Breast epithelium (tissue), 4 donors: ENCODE results near the gene NECAB3. TPM values are rescaled to one million over a fixed set of nuclear protein-coding genes. Genes with fewer than 3 reads are reported as not detected.

Experiments used
- DNase-seq, 2 donors: peaks; one replicate each; pipeline ENCODE4 v3.0.0-alpha.2; 2019; ENCODE audit warnings: low spot score in 2 of 2
- H3K27ac ChIP-seq, 2 donors: fragments of 200-600 bp; sonication (generic) in 1 of 2; one replicate each; pipeline ENCODE4 v1.5.1; 2016 to 2019; ENCODE audit warnings: mild to moderate bottlenecking in 1 of 2
- H3K27me3 ChIP-seq, 2 donors: fragments of 200-600 bp; sonication (generic) in 1 of 2; one replicate each; pipeline versions ENCODE4 v1.5.1 to v1.6.0; 2017 to 2019; ENCODE audit warnings: control low read depth in 1 of 2, mild to moderate bottlenecking in 1 of 2
- H3K36me3 ChIP-seq: fragments of 200-600 bp; one replicate; pipeline ENCODE4 v1.5.1; 2019
- H3K4me1 ChIP-seq, 2 donors: fragments of 200-600 bp; sonication (generic); one replicate each; pipeline ENCODE4 v1.5.1; 2016 to 2019; ENCODE audit warnings: control low read depth in 1 of 2
- H3K4me3 ChIP-seq, 3 donors: fragments of 200-600 bp; sonication (generic); 1 replicate in 2 of 3; 2 replicates in 1 of 3; pipeline ENCODE4 v1.5.1; 2016 to 2019; ENCODE audit warnings: mild to moderate bottlenecking in 3 of 3, moderate library complexity in 2 of 3
- H3K9me3 ChIP-seq, 2 donors: fragments of 200-600 bp; sonication (generic) in 1 of 2; one replicate each; pipeline ENCODE4 v1.5.1; 2016 to 2019; ENCODE audit warnings: control low read depth in 1 of 2
- CTCF ChIP-seq, 3 donors: fragments of 450-650 bp; IDR thresholded peaks; one replicate each; pipeline ENCODE4 v1.5.1; 2016 to 2017; ENCODE audit warnings: antibody characterized with exemption in 3 of 3, mild to moderate bottlenecking in 3 of 3, moderate library complexity in 3 of 3
- POLR2A ChIP-seq: fragments of 450-650 bp; IDR thresholded peaks from one replicate; pipeline ENCODE4 v1.6.1; 2016; ENCODE audit warnings: antibody characterized with exemption, mild to moderate bottlenecking, moderate library complexity
- POLR2AphosphoS5 ChIP-seq, 3 donors: sonication (generic); formaldehyde crosslinking; IDR thresholded peaks; one replicate each; pipeline ENCODE4 v1.6.1; 2017; ENCODE audit warnings: antibody characterized with exemption in 3 of 3
- intact Hi-C: fragments of 100-400 bp; cut with DNase I; formaldehyde crosslinking; loops from one replicate; pipeline ENCODE4 v1.15.1; 2023; ENCODE audit warnings: low total_unique reads
- total RNA-seq, 3 donors: library from RNA; depleted of rRNA; stranded (reverse); fragments of >200 nt; gene quantifications; one replicate each; pipeline ENCODE4 v1.1.0, GENCODE V29; 2016

The NECAB3 gene
- total RNA-seq, 3 donors from 2014 or later = 23.4 to 37.3 (median 28.5) TPM

GRCh38 chr20:33676121-33676520, 1.9 kb upstream of the NECAB3 start:
- Histone ChIP-seq H3K27me3 (no peaks in the 10 kb centered on the region), H3K36me3 (no peaks in the 10 kb centered on the region), H3K9me3 (no peaks in the 10 kb centered on the region), H3K27ac (peak overlapping the region; percentile 84 to 93), H3K4me1 (peaks cover 0 to 4% of the 10 kb centered on the region in 2 donors), H3K4me3 (no peak overlapping the region)
- DNase-seq = no peak
- intact Hi-C loops = no loop called here
- TF ChIP-seq POLR2AphosphoS5 (IDR thresholded peaks at IDR 0.05) (no peak), POLR2A (no peak), CTCF (IDR thresholded peaks at IDR 0.05) (no peak)

GRCh38 chr20:33675136-33675959, 1.1 kb upstream of the NECAB3 start:
- no peak for TF ChIP-seq CTCF (IDR thresholded peaks at IDR 0.05)
- no peak for TF ChIP-seq POLR2A
- peak in 1 of 3 donors; percentile 34 for TF ChIP-seq POLR2AphosphoS5 (IDR thresholded peaks at IDR 0.05)
- Histone ChIP-seq H3K9me3 (no peaks in the 10 kb centered on the region), H3K27ac (peak overlapping the region; percentile 84 to 93), H3K27me3 (no peaks in the 10 kb centered on the region), H3K36me3 (no peaks in the 10 kb centered on the region), H3K4me1 (peaks cover 0 to 4% of the 10 kb centered on the region in 2 donors), H3K4me3 (peak overlapping the region; percentile 67 to 78 (median 73))
- DNase-seq = no peak
- intact Hi-C loops = loop anchor here (2.0 kb wide), 1 partner anchor 59 kb away; no protein-coding TSS in a partner anchor

- no peaks in the 10 kb centered on the region for H3K9me3 ChIP-seq
- intact Hi-C loops = loop anchor here (2.0 kb wide), 1 partner anchor 61 kb away; no protein-coding TSS in a partner anchor
- peak overlapping the region; percentile 67 to 78 (median 73) for H3K4me3 ChIP-seq
- no peaks in the 10 kb centered on the region for H3K36me3 ChIP-seq
- no peak for DNase-seq
- H3K27ac ChIP-seq = peak overlapping the region; percentile 84 to 93
- TF ChIP-seq POLR2AphosphoS5 (IDR thresholded peaks at IDR 0.05) (no peak), POLR2A (no peak), CTCF (IDR thresholded peaks at IDR 0.05) (no peak)
- no peaks in the 10 kb centered on the region for H3K27me3 ChIP-seq
- H3K4me1 ChIP-seq = peaks cover 0 to 4% of the 10 kb centered on the region in 2 donors
Observed at GRCh38 chr20:33673410-33674293, 576 bp downstream of the NECAB3 start.

GRCh38 chr20:33673114-33673409, 1.2 kb downstream of the NECAB3 start:
- intact Hi-C loops = no loop called here

More at GRCh38 chr20:33673114-33673409, 1.2 kb downstream of the NECAB3 start:
- no peaks in the 10 kb centered on the region for H3K27me3 ChIP-seq
- H3K27ac ChIP-seq = peak overlapping the region; percentile 84 to 93
- no peaks in the 10 kb centered on the region for H3K9me3 ChIP-seq
- H3K4me1 ChIP-seq = peaks cover 0 to 4% of the 10 kb centered on the region in 2 donors
- peak overlapping the region; percentile 67 to 78 (median 73) for H3K4me3 ChIP-seq
- DNase-seq = no peak
- no peak for TF ChIP-seq POLR2A
- TF ChIP-seq POLR2AphosphoS5 (IDR thresholded peaks at IDR 0.05) = no peak
- no peak for TF ChIP-seq CTCF (IDR thresholded peaks at IDR 0.05)
- no peaks in the 10 kb centered on the region for H3K36me3 ChIP-seq
